HFFc6 (cell line): ENCODE measurements around the gene FAM234B. TPM values are rescaled to one million over a fixed set of nuclear protein-coding genes. Genes with fewer than 3 reads are reported as not detected.

Experiments used
- DNase-seq: peaks from one replicate; pipeline ENCODE4 v3.0.0-alpha.2; 2018
- H3K27ac Mint-ChIP-seq: 2 replicates; pipeline ENCODE4 v1.8.0; 2020; ENCODE audit warnings: mild to moderate bottlenecking, mixed read lengths
- H3K27me3 Mint-ChIP-seq: 2 replicates; pipeline ENCODE4 v1.8.0; 2021; ENCODE audit warnings: mild to moderate bottlenecking, moderate library complexity, mixed read lengths; ENCODE audit not compliant: insufficient read depth
- H3K36me3 Mint-ChIP-seq: 2 replicates; pipeline ENCODE4 v1.8.0; 2021; ENCODE audit warnings: low read depth, mixed read lengths
- H3K4me1 Mint-ChIP-seq: 2 replicates; pipeline ENCODE4 v1.8.0; 2020; ENCODE audit warnings: low read depth, mixed read lengths
- H3K4me3 Mint-ChIP-seq: 2 replicates; pipeline ENCODE4 v1.8.0; 2020; ENCODE audit warnings: mild to moderate bottlenecking, moderate library complexity, mixed read lengths
- H3K9me3 Mint-ChIP-seq: 2 replicates; pipeline ENCODE4 v1.8.0; 2020; ENCODE audit warnings: mild to moderate bottlenecking, mixed read lengths
- total RNA-seq, 6 experiments: library from RNA; stranded (reverse); fragmentation: NEBNext Ultra II Directional; extraction: Animal tissue kit (Norgen Biotek cat#: 25700); gene quantifications; 2 replicates in 1 of 6; 3 replicates in 5 of 6; pipeline ENCODE4 v1.2.3, GENCODE V29; 2021
- TF ChIP-seq, protein P1 (sequence below): fragments of 200-600 bp; sonication (generic); IDR thresholded peaks from 2 replicates; pipeline ENCODE4 v1.5.0; 2021; ENCODE audit warnings: antibody characterized with exemption, mild to moderate bottlenecking

The FAM234B gene
- total RNA-seq, 6 experiments from 2014 or later = 3.0 to 4.6 (median 3.7) TPM

- H3K27me3 Mint-ChIP-seq = no peaks in the 10 kb centered on the region; the same call in 1 of the 2 replicates
- DNase-seq = no peak
- 0 out of 2 replicates have a peak overlapping the region, but pooled peaks have one; percentile 33 for H3K27ac Mint-ChIP-seq
- H3K9me3 Mint-ChIP-seq = no peaks in the 10 kb centered on the region
- H3K4me3 Mint-ChIP-seq = no peak overlapping the region
- TF ChIP-seq, protein P1, sequence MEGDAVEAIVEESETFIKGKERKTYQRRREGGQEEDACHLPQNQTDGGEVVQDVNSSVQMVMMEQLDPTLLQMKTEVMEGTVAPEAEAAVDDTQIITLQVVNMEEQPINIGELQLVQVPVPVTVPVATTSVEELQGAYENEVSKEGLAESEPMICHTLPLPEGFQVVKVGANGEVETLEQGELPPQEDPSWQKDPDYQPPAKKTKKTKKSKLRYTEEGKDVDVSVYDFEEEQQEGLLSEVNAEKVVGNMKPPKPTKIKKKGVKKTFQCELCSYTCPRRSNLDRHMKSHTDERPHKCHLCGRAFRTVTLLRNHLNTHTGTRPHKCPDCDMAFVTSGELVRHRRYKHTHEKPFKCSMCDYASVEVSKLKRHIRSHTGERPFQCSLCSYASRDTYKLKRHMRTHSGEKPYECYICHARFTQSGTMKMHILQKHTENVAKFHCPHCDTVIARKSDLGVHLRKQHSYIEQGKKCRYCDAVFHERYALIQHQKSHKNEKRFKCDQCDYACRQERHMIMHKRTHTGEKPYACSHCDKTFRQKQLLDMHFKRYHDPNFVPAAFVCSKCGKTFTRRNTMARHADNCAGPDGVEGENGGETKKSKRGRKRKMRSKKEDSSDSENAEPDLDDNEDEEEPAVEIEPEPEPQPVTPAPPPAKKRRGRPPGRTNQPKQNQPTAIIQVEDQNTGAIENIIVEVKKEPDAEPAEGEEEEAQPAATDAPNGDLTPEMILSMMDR = no peak
- H3K4me1 Mint-ChIP-seq = peaks cover 66% of the 10 kb centered on the region
- H3K36me3 Mint-ChIP-seq = no peaks in the 10 kb centered on the region
Measured at GRCh38 chr12:13120413-13120812, 76.2 kb downstream of the FAM234B start.

DNA sequence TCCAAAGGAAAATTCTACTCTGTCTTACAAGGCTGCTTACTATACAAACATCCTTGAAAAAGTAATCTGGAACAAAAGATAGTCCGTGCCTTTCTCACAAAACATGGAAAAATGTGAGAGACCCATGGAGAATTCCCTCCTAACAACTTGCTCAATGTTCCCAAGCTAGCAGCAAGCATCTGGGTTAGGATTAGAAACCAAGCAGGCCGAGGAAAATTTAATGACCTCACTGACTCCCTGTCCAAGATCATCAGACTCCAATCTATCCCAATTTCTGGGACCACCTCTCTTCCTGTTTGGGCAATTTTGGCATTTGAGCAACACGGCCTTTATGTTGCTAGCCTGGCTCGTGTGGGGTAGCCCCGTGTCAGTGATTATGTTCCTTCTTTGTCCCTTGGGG, 77.4 kb downstream of the FAM234B start:
- Mint-ChIP-seq H3K9me3 (no peaks in the 10 kb centered on the region), H3K27ac (no peak overlapping the region), H3K4me3 (no peak overlapping the region), H3K27me3 (no peaks in the 10 kb centered on the region; the same call in 1 of the 2 replicates), H3K4me1 (peaks cover 62% of the 10 kb centered on the region), H3K36me3 (no peaks in the 10 kb centered on the region)
- DNase-seq = no peak
- TF ChIP-seq, protein P1 = no peak

GRCh38 chr12:13124656-13125505, 80.7 kb downstream of the FAM234B start:
- DNase-seq = peak; percentile 62
- Mint-ChIP-seq H3K36me3 (no peaks in the 10 kb centered on the region), H3K4me1 (peaks cover 52% of the 10 kb centered on the region), H3K27me3 (no peaks in the 10 kb centered on the region), H3K4me3 (peak overlapping the region; percentile 8; the same call in 1 of the 2 replicates), H3K27ac (peak overlapping the region; percentile 20), H3K9me3 (no peaks in the 10 kb centered on the region)
- TF ChIP-seq, protein P1 = no peak

- Mint-ChIP-seq H3K9me3 (no peaks in the 10 kb centered on the region), H3K27ac (no peak overlapping the region), H3K4me3 (no peak overlapping the region), H3K36me3 (no peaks in the 10 kb centered on the region), H3K27me3 (no peaks in the 10 kb centered on the region), H3K4me1 (peaks cover 53% of the 10 kb centered on the region)
- TF ChIP-seq, protein P1 = no peak
- no peak for DNase-seq
Measured at GRCh38 chr12:13125996-13126395, 81.8 kb downstream of the FAM234B start.

DNA sequence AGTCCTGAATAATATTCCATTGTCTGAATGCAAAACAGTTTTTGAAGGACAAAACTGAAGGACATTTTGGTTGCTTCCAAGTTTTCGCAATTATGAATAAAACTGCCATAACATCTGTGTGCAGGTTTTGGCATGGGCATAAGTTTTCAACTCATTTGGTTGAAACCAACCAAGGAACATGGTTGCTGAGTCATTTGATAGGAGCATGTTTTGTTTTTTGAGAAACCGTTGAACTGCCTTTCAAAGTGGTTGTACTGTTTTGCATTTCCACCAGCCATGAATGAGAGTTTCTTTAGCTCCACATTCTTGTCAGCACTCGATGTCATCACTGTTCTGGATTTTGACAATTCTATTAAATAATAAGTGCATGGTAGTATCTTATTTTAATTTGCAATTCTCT, 82.3 kb downstream of the FAM234B start:
- no peaks in the 10 kb centered on the region for H3K36me3 Mint-ChIP-seq
- H3K4me1 Mint-ChIP-seq = peaks cover 58% of the 10 kb centered on the region
- no peak for DNase-seq
- H3K27me3 Mint-ChIP-seq = no peaks in the 10 kb centered on the region
- TF ChIP-seq, protein P1 = no peak
- no peak overlapping the region for H3K27ac Mint-ChIP-seq
- H3K9me3 Mint-ChIP-seq = no peaks in the 10 kb centered on the region
- H3K4me3 Mint-ChIP-seq = no peak overlapping the region
